ENCODE results near the gene GARS1.

- TF ChIP-seq CTCF (IDR thresholded peaks at IDR 0.05) (no peak), EP300 (IDR thresholded peaks at IDR 0.05) (no peak), POLR2AphosphoS5 (IDR thresholded peaks at IDR 0.05) (no peak), POLR2A (IDR thresholded peaks at IDR 0.05) (no peak)
Measured at GRCh38 chr7:30575910-30576309, 18.8 kb upstream of the GARS1 start.

Data from sigmoid colon (tissue), 4 donors.